ENCODE data around the gene SUSD2.

The SUSD2 gene

GRCh38 chr22:24149198-24149590 is 32.1 kb upstream of the SUSD2 start:
- DNase-seq (ENCODE audit: low read depth in 2 of 2): no peak

DNA sequence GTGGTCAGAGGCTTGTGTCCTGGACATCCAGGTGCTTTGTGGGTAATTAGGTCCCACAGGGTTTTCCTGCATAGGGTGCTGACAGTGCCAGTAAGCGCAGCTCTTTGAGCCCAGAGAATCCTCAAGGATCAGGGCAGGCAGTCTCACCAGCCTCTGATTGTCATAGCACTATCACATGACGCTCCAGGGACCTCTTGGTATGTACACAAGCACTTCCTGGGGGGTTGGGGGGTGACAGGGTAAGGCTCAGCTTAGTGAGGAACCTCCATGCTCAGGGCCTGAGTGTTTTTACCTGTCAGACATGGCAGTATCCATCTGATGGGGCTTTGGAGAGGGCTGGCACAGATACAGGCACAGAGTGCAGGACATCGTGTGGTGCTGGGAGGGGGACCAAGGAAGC is 27.9 kb upstream of the SUSD2 start:
- no peak for DNase-seq (ENCODE audit: low read depth in 2 of 2)

GRCh38 chr22:24153959-24154358 is 27.3 kb upstream of the SUSD2 start:
- no peak for DNase-seq (ENCODE audit: low read depth in 2 of 2)

DNA sequence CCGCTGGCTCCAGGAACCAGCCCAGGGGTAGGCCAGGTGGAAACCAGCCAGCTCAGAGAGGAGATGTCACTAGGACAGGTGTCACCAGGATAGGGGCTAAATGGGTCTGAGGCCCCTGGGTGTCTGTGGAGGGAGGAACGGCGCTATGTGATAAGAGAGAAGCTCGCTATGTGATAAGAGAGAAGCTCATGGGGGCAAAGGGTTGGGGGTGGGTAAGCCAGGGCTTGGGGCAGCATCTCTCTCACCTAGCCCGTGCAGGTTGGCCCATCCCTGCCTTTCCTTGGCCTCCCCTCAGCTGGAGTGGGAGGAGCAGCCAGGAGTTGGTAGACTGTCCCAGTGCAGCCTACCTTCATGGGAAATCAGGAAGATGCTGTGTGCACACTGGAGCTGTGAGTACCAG is 26.5 kb upstream of the SUSD2 start:
- DNase-seq (ENCODE audit: low read depth in 2 of 2): no peak

DNA sequence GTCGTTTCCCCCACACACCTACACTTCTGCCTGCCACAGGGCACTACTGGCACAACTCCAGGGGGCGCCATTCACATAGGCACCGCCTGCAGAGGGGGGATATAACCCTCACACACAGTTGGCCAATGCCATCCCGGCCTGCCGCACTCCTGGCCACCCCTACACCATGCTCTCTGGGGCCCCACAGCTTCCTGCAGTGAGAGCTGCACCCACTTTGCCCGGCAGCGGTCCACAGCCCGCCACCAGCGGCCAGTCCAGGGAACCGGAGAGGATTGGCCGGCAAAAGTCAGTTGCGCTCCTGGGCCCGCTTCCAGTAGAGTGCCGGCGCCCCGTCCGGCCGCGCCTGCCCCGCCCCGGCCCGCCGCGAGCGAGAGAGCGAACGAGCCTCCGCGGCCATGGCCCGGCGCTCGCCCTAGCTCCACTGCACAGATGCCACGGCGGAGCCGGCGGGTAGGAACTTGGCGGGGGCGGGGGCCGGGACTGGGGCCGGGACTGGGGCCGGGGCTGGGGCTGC is 25.6 kb upstream of the SUSD2 start:
- DNase-seq (ENCODE audit: low read depth in 2 of 2): no peak

- DNase-seq (ENCODE audit: low read depth in 2 of 2): peak; percentile 68 to 74
These were observed 25.0 kb upstream of the SUSD2 start for GRCh38 chr22:24156141-24156912.

GRCh38 chr22:24156913-24157821 is 24.1 kb upstream of the SUSD2 start:
- DNase-seq (ENCODE audit: low read depth in 2 of 2): peak; percentile 68 to 69

- no peak for DNase-seq (ENCODE audit: low read depth in 2 of 2)
These were observed 23.5 kb upstream of the SUSD2 start for GRCh38 chr22:24157822-24158135.

DNA sequence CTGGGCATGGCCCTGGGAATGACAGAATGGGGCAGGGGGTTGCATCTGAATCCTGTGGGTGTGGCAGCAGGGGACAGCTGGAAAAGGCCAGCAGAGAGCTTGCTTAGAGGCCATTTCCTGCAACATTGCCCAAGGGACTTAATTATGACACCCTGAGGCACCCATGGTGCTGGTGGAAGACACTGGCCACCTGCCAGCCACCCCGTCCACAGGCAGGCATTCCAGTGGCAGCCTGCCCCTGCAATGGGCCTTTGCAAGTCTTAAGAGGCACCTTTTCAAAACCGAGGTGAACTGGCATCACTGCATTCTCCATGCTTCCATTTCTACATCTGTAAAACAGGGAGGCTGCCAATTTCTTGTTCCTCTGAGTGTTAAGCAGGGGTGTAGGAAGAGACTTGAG is 21.6 kb upstream of the SUSD2 start:
- DNase-seq (ENCODE audit: low read depth in 2 of 2): no peak

DNA sequence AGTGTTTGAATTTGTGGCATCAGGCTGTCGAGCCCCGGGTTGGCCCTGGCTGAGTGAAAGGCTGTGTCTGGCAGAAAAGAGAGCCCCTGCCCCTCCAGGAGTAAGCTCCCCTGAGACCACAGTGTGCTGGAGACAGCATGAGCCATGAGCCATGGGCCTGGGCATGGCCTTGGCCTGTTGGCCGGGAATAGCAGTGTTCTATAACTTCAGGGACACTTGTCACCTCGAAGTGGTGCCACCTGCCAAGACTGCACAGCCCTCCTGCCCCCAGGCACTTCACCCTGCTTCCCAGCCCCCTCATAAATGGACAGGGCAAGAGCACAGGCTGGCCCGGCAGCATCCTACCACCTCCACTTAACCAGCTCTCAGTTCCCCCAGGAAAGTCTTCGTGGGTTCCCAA is 20.7 kb upstream of the SUSD2 start:
- no peak for DNase-seq (ENCODE audit: low read depth in 2 of 2)

GRCh38 chr22:24161485-24161884 is 19.8 kb upstream of the SUSD2 start:
- no peak for DNase-seq (ENCODE audit: low read depth in 2 of 2)

DNA sequence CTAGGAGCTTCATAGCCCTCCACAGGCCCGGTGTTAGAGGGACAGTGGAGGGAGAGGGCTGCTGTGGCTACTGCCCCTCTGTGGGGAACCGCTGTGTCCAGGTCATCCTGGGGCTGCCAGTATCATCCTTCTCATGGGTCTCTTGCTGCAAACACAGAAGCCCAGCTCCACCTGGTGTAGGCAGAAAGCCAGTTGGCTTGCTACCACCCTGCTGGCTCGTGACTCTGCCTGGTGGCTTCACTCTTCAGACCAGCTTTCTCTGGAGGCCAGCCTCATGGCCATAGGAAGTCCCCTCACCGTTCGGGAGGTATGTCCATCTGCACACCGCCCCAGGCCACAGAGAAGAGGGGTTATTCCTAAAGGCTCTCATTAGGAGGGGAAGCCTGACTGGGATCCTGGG is 19.4 kb upstream of the SUSD2 start:
- DNase-seq (ENCODE audit: low read depth in 2 of 2): no peak

GRCh38 chr22:24162436-24162835 is 18.9 kb upstream of the SUSD2 start:
- no peak for DNase-seq (ENCODE audit: low read depth in 2 of 2)

DNA sequence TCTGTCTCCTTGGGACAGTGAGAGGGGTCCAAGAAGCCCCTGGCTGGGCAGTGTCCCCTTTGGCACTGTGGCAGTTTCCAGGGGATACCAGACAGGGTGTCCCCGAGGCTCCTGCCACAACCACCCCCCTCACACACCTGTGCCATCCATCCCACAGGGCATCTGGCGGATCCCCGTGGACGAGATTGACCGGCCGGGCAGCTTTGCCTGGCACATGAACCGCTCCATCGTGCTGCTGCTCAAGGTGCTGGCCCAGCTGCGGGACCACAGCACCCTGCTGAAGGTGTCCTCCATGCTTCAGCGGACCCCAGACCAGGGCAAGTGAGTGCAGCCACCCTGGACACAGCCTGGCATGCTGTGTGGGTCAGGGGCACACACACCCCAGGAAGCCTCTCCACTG is 17.0 kb upstream of the SUSD2 start:
- no peak for DNase-seq (ENCODE audit: low read depth in 2 of 2)

DNA sequence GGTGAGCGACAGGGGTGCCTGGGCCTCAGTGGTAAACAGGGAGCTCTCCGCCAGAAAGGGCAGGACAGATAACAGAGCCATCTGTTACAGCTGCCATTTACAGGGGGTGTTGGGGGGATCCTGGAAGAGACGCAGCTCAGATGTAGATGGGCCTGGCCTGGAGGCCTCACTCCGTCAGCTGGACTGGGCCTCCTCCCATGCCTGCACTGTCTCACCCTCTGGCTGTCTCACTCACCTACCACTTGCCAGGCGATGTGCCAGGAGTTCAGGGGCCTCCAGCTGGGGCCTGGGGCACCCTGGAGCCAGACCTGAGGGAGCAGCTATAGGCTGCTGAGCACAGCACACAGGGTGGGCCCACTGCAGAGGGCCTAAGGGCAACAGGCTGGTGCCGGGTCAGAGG is 16.3 kb upstream of the SUSD2 start:
- no peak for DNase-seq (ENCODE audit: low read depth in 2 of 2)

DNA sequence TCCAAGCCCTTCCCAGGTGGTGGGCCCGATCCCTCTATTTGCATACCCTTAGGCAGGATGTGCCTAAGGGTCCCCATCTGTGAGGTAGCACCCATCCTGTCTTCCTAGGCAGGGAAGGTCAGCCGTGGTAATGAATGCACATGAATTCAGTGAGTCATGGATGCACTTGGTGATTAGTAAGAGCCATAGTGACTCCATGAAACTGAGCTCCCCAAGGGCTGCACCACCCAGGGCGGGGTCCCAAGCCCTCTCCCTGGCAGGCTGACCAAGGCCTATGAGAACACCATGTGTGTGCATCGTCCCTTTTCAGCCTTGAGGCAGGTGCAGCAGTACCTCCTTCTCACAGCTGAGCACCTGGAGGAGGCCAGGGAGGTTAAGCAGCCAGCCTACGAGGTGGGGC is 15.6 kb upstream of the SUSD2 start:
- no peak for DNase-seq (ENCODE audit: low read depth in 2 of 2)

DNA sequence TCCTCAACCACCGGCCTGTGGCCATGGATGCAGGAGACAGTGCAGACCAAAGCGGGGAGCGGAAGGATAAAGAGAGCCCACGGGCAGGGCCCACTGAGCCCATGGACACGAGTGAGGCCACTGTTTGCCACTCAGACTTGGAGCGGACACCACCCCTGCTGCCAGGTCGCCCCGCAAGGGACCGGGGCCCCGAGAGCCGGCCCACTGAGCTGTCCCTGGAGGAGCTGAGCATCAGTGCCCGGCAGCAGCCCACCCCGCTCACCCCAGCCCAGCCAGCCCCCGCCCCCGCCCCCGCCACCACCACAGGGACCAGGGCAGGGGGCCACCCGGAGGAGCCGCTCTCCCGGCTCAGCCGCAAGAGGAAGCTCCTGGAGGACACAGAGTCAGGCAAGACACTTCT is 14.5 kb upstream of the SUSD2 start:
- DNase-seq (ENCODE audit: low read depth in 2 of 2): no peak

GRCh38 chr22:24169439-24170058 is 11.7 kb upstream of the SUSD2 start:
- no peak for DNase-seq (ENCODE audit: low read depth in 2 of 2)

DNA sequence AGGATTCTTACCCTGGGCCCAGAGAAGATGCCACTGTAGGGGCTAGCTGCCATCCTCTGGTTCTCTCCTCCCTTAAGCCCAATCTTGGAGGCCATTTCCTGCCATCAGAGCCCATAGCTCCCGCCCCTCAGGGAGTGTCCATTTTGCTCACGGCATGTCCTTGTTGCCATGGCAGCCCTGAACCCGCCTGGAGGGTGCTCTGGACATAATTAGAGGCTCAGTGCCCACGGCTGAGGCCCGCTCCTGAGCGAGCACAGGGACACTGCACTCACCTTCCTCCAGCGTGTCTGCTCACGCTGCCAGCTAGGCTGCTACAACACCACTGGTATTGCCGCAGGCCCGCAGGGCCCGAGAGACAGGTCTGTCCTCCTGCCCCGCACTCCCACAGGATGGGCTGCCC is 11.1 kb upstream of the SUSD2 start:
- no peak for DNase-seq (ENCODE audit: low read depth in 2 of 2)

- DNase-seq (ENCODE audit: low read depth in 2 of 2): no peak
These were observed 10.7 kb upstream of the SUSD2 start for GRCh38 chr22:24170632-24171031.

- DNase-seq (ENCODE audit: low read depth in 2 of 2): no peak
These were observed 9.5 kb upstream of the SUSD2 start for GRCh38 chr22:24171822-24172221.

- peak; percentile 41 to 45 for DNase-seq (ENCODE audit: low read depth in 2 of 2)
These were observed 6.0 kb upstream of the SUSD2 start for GRCh38 chr22:24175160-24175808.
